ENCODE results near the gene LBX2. TPM values are rescaled to one million over a fixed set of nuclear protein-coding genes. Genes with fewer than 3 reads are reported as not detected.

LBX2 gene
- total and polyA plus RNA-seq, 2 experiments from 2014 or later, result 0.24 to 0.57 TPM

GRCh38 chr2:74524005-74524404, 24.6 kb upstream of the LBX2 start:
- Histone ChIP-seq H3F3A (replicated peaks; ENCODE audit: low read depth) (0 out of 2 replicates have a peak, but pooled peaks cover 10% of the 10 kb centered on the region), H3K36me3 (ENCODE audit: insufficient read depth) (peaks cover 11% of the 10 kb centered on the region), H3K4me1 (ENCODE audit: insufficient read depth) (peaks cover 7% of the 10 kb centered on the region; the same call in 1 of the 2 replicates), H3K4me2 (no peak overlapping the region), H3K27me3 (ENCODE audit: insufficient read depth) (peaks cover 42% of the 10 kb centered on the region), H3K9me2 (ENCODE audit: insufficient read depth) (no peaks in the 10 kb centered on the region), H2AFZ (no peak overlapping the region), H4K20me1 (replicated peaks; ENCODE audit: insufficient read depth) (peaks cover 9% of the 10 kb centered on the region; the same call in 1 of the 2 replicates), H3K4me3 (no peak overlapping the region), H3K27ac (ENCODE audit: low read depth) (no peak overlapping the region), H3K79me2 (replicated peaks; ENCODE audit: insufficient read depth) (peaks cover 15% of the 10 kb centered on the region)
- H3K9me3 Mint-ChIP-seq, result no peaks in the 10 kb centered on the region
- H3K4me1 Mint-ChIP-seq, result peaks cover 13% of the 10 kb centered on the region
- peaks cover 29% of the 10 kb centered on the region for H3K36me3 Mint-ChIP-seq (ENCODE audit: low read depth)
- no peak overlapping the region for H3K4me3 Mint-ChIP-seq
- TF ChIP-seq EZH2 (IDR thresholded peaks at IDR 0.05; ENCODE audit: low read depth, unreplicated experiment) (no peak), ZNF331 (CRISPR knock-in tag; IDR thresholded peaks at IDR 0.05; ENCODE audit: low read depth) (no peak), JUNB (IDR thresholded peaks at IDR 0.05; ENCODE audit: unreplicated experiment) (no peak), NANOG (IDR thresholded peaks at IDR 0.05; ENCODE audit: borderline replicate concordance) (no peak), ZNF114 (CRISPR knock-in tag; IDR thresholded peaks at IDR 0.05) (no peak), ETS1 (IDR thresholded peaks at IDR 0.05) (no peak), REST (IDR thresholded peaks at IDR 0.05; ENCODE audit: unreplicated experiment) (no peak), ZNF462 (CRISPR knock-in tag; IDR thresholded peaks at IDR 0.05) (no peak), STAT1 (IDR thresholded peaks at IDR 0.05; ENCODE audit: unreplicated experiment) (no peak), EZH2phosphoT487 (IDR thresholded peaks at IDR 0.05; ENCODE audit: unreplicated experiment) (no peak), CREB1 (CRISPR knock-in tag; IDR thresholded peaks at IDR 0.05; ENCODE audit: low read depth) (no peak), CTCF (conservative IDR thresholded peaks at IDR 0.05; ENCODE audit: low read depth in 2 of 2) (no peak)
- no peak overlapping the region for H3K27ac Mint-ChIP-seq
- no peak for ATAC-seq
- DNase-seq (ENCODE audit: low spot score), result no peak
- peaks cover 36% of the 10 kb centered on the region for H3K27me3 Mint-ChIP-seq (ENCODE audit: insufficient read depth, low read depth, poor library complexity)
